Neural cell (in vitro differentiated cells): ENCODE results near the gene ELOA2. TPM values are rescaled to one million over a fixed set of nuclear protein-coding genes. Genes with fewer than 3 reads are reported as not detected.
A peak's percentile ranks its signal among the peaks of the same experiment; 100 is the strongest.

Experiments used
- H2AFZ ChIP-seq: fragments of 200-600, 300-800 bp; sonication (generic), shearing (Covaris generic); 2 replicates; pipeline ENCODE4 v1.6.0; 2014; ENCODE audit warnings: low read depth, mild to moderate bottlenecking, antibody characterized with exemption, low read length, moderate library complexity
- H3F3A ChIP-seq: fragments of 200-600 bp; shearing (Covaris generic); 2 replicates; pipeline ENCODE4 v1.6.1; 2016; ENCODE audit warnings: mild to moderate bottlenecking, moderate library complexity, mixed read lengths, antibody characterized with exemption, low read length; ENCODE audit not compliant: insufficient read depth, poor library complexity, severe bottlenecking
- H3K27ac ChIP-seq: fragments of 200-600, 300-800 bp; sonication (generic), shearing (Covaris generic); 2 replicates; pipeline ENCODE4 v1.5.1; 2014; ENCODE audit warnings: mild to moderate bottlenecking, low read length, moderate library complexity
- H3K27me3 ChIP-seq: fragments of 300-800, 200-600 bp; sonication (generic), shearing (Covaris generic); 2 replicates; pipeline ENCODE4 v1.6.0; 2014; ENCODE audit warnings: mild to moderate bottlenecking, low read depth, low read length, moderate library complexity; ENCODE audit not compliant: insufficient read depth
- H3K36me3 ChIP-seq: fragments of 300-800, 200-600 bp; sonication (generic), shearing (Covaris generic); 2 replicates; pipeline ENCODE4 v1.5.1; 2014; ENCODE audit warnings: mild to moderate bottlenecking, antibody characterized with exemption, low read length, moderate library complexity; ENCODE audit not compliant: insufficient read depth
- H3K4me2 ChIP-seq: fragments of 300-800, 200-600 bp; sonication (generic), shearing (Covaris generic); 2 replicates; pipeline ENCODE4 v1.6.0; 2014; ENCODE audit warnings: mild to moderate bottlenecking, low read length
- H3K4me3 ChIP-seq: fragments of 300-800, 200-600 bp; sonication (generic), shearing (Covaris generic); 2 replicates; pipeline ENCODE4 v1.5.1; 2014; ENCODE audit warnings: mild to moderate bottlenecking, low read length, moderate library complexity
- H3K79me2 ChIP-seq: fragments of 200-600 bp; shearing (Covaris generic); replicated peaks from 2 replicates; pipeline ENCODE4 v1.6.0; 2014; ENCODE audit warnings: mild to moderate bottlenecking, low read length, moderate library complexity; ENCODE audit not compliant: insufficient read depth
- H3K9ac ChIP-seq: fragments of 300-800, 200-600 bp; sonication (generic), shearing (Covaris generic); 2 replicates; pipeline ENCODE4 v1.6.1; 2016; ENCODE audit warnings: mild to moderate bottlenecking, low read length, mixed read lengths
- H3K9me2 ChIP-seq: fragments of 200-600 bp; shearing (Covaris generic); 2 replicates; pipeline ENCODE4 v1.6.1; 2016; ENCODE audit warnings: mild to moderate bottlenecking, low read length, mixed read lengths; ENCODE audit not compliant: insufficient read depth
- H3K9me3 ChIP-seq: fragments of 200-600, 300-800 bp; sonication (generic), shearing (Covaris generic); 2 replicates; pipeline ENCODE4 v1.6.1; 2016; ENCODE audit warnings: mild to moderate bottlenecking, mixed run types, low read length, moderate library complexity, mixed read lengths
- H4K20me1 ChIP-seq: fragments of 200-600 bp; shearing (Covaris generic); 2 replicates; pipeline ENCODE4 v1.6.1; 2016; ENCODE audit warnings: mild to moderate bottlenecking, mixed run types; ENCODE audit not compliant: insufficient read depth
- CTCF ChIP-seq: fragments of 450-650 bp; IDR thresholded peaks from 2 replicates; pipeline ENCODE4 v1.5.1; 2014; ENCODE audit warnings: antibody characterized with exemption, mild to moderate bottlenecking, moderate library complexity; ENCODE audit not compliant: poor library complexity, severe bottlenecking
- EP300 ChIP-seq: fragments of 450-650 bp; conservative IDR thresholded peaks from 2 replicates; pipeline ENCODE4 v1.6.1; 2014; ENCODE audit warnings: antibody characterized with exemption, mild to moderate bottlenecking, moderate library complexity; ENCODE audit not compliant: poor library complexity, severe bottlenecking
- EZH2 ChIP-seq: fragments of 200-600, 300-800 bp; shearing (Covaris generic), sonication (generic); IDR thresholded peaks from 2 replicates; pipeline ENCODE4 v1.6.1; 2014; ENCODE audit warnings: antibody characterized with exemption, low read length, borderline replicate concordance, mild to moderate bottlenecking; ENCODE audit not compliant: insufficient read depth, poor library complexity, severe bottlenecking
- MXI1 ChIP-seq: fragments of 450-650 bp; conservative IDR thresholded peaks from 2 replicates; pipeline ENCODE4 v1.6.1; 2014; ENCODE audit warnings: antibody characterized with exemption, mild to moderate bottlenecking; ENCODE audit not compliant: poor library complexity, severe bottlenecking
- POLR2AphosphoS5 ChIP-seq: IDR thresholded peaks from 2 replicates; pipeline ENCODE4 v1.6.1; 2012
- RAD21 ChIP-seq: fragments of 450-650 bp; conservative IDR thresholded peaks from 2 replicates; pipeline ENCODE4 v1.6.1; 2014; ENCODE audit warnings: antibody characterized with exemption, mild to moderate bottlenecking, moderate library complexity
- REST ChIP-seq: IDR thresholded peaks from 2 replicates; pipeline ENCODE4 v1.6.1; 2012; ENCODE audit warnings: borderline replicate concordance
- SMC3 ChIP-seq: fragments of 450-650 bp; conservative IDR thresholded peaks from 2 replicates; pipeline ENCODE4 v1.6.1; 2014; ENCODE audit warnings: antibody characterized with exemption, mild to moderate bottlenecking, moderate library complexity; ENCODE audit not compliant: poor library complexity
- TAF1 ChIP-seq: IDR thresholded peaks from 2 replicates; pipeline ENCODE4 v1.6.1; 2012; ENCODE audit warnings: low read depth
- polyA plus RNA-seq: library from polyadenylated mRNA; depleted of rRNA; stranded (reverse); fragments of >200 nt; gene quantifications from 2 replicates; pipeline ENCODE4 v1.2.3, GENCODE V29; 2014

The ELOA2 gene
- polyA plus RNA-seq, 1 donor from 2014 or later: not detected

GRCh38 chr18:47054369-47054768, 18.9 kb upstream of the ELOA2 start:
- H3K4me3 ChIP-seq: no peak overlapping the region
- H4K20me1 ChIP-seq: no peaks in the 10 kb centered on the region
- no peak for TF ChIP-seq POLR2AphosphoS5
- no peak for TF ChIP-seq EP300
- TF ChIP-seq CTCF: no peak
- no peak for TF ChIP-seq EZH2
- no peak for TF ChIP-seq SMC3
- TF ChIP-seq RAD21: no peak
- TF ChIP-seq REST: no peak
- TF ChIP-seq MXI1: no peak
- TF ChIP-seq TAF1: no peak
- no peaks in the 10 kb centered on the region for H3F3A ChIP-seq
- no peaks in the 10 kb centered on the region for H3K9me3 ChIP-seq
- H3K9ac ChIP-seq: no peak overlapping the region
- H3K27ac ChIP-seq: no peak overlapping the region
- no peaks in the 10 kb centered on the region for H3K36me3 ChIP-seq
- H3K27me3 ChIP-seq: no peaks in the 10 kb centered on the region
- no peak overlapping the region for H2AFZ ChIP-seq
- no peak overlapping the region for H3K4me2 ChIP-seq
- no peaks in the 10 kb centered on the region for H3K79me2 ChIP-seq
- no peaks in the 10 kb centered on the region for H3K9me2 ChIP-seq

- Histone ChIP-seq H3K4me3 (no peak overlapping the region), H3K9me2 (no peaks in the 10 kb centered on the region), H3K9ac (no peak overlapping the region), H3K27ac (no peak overlapping the region), H2AFZ (no peak overlapping the region), H3K9me3 (no peaks in the 10 kb centered on the region), H3K4me2 (no peak overlapping the region), H3K27me3 (no peaks in the 10 kb centered on the region), H3K79me2 (no peaks in the 10 kb centered on the region), H3K36me3 (no peaks in the 10 kb centered on the region), H4K20me1 (no peaks in the 10 kb centered on the region), H3F3A (no peaks in the 10 kb centered on the region)
- peak; percentile 79 for TF ChIP-seq CTCF
- TF ChIP-seq SMC3: peak; percentile 75
- TF ChIP-seq TAF1: no peak
- no peak for TF ChIP-seq MXI1
- TF ChIP-seq RAD21: peak; percentile 73
Observed at GRCh38 chr18:47050468-47050867, 15.0 kb upstream of the ELOA2 start.
